Measurements from ENCODE around the gene TMEM184C.
A peak's percentile ranks its signal among the peaks of the same experiment; 100 is the strongest.

Gene TMEM184C

DNA sequence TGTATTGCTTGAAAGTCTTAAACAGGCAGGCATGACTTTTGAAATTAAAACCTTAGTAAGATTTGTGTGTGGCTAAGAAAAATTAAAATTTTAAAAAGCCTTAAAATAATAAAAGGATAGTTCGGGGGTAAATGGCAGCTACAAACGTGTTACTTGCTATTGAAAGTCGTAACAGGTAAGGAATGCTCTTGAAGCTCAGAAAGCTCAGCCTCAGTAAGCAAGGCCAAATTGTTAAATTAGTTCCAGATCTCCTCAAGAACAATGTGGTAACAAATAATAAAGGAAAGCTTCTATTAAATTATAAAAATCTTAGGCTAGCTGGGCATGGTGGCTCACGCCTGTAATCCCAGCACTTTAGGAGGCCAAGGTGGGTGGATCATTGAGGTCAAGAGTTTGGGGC is 41.3 kb downstream of the TMEM184C start:
- no peak for DNase-seq

DNA sequence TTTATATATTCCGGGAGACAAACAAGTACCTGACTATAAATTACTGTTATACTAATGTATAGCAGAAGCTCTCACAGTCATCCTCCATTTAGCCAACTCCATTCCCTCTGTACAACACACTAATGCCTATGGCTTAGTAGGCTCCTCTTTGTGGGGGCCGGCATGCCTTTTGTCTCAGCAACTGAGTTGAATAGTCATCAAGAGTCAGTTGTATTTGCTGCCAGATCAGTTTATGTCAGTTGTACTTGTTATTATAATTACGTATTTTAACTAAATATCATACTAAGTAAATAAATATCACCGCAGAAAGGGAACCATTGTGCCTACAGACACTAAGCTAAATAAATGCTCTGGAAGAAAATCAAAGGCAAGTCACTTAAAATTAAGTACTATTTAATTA is 56.9 kb downstream of the TMEM184C start:
- no peak for DNase-seq

DNA sequence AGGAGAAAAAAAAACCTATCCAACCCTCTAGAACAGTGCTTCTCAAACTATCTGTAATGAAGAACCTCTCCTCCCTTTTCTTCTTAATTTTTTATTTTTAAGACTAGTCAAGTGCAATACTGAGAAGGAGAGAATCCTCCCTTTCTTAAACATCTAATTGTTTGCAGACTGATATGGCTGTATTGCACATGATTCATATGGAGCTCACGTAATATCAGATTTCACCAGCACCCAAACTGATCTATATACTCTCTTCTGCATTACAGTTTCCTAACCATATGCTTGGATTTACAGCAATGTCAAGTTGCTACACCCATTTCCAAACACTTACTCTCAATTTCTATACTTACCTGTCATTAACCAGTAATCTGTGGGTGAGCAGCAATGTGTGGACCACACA is 57.3 kb downstream of the TMEM184C start:
- DNase-seq, result no peak

DNA sequence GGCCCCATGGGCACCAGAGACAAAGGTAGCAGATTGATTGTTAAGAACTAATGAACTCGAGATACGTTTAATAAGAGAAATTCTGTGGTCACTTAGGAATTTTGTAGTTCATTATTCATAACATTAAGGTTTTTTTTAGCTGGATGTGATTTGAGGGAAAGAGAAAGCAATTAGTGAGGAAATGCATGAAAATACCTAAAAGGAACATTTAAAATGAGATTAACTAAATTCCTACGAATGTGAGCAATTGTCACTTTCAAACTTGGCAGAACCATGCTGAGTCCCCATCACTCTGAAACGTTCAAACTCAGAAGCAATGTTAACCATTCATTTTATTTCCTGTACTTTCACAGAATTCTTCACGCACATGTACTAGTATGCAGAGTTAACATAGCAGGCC is 60.9 kb downstream of the TMEM184C start:
- DNase-seq, result no peak

DNA sequence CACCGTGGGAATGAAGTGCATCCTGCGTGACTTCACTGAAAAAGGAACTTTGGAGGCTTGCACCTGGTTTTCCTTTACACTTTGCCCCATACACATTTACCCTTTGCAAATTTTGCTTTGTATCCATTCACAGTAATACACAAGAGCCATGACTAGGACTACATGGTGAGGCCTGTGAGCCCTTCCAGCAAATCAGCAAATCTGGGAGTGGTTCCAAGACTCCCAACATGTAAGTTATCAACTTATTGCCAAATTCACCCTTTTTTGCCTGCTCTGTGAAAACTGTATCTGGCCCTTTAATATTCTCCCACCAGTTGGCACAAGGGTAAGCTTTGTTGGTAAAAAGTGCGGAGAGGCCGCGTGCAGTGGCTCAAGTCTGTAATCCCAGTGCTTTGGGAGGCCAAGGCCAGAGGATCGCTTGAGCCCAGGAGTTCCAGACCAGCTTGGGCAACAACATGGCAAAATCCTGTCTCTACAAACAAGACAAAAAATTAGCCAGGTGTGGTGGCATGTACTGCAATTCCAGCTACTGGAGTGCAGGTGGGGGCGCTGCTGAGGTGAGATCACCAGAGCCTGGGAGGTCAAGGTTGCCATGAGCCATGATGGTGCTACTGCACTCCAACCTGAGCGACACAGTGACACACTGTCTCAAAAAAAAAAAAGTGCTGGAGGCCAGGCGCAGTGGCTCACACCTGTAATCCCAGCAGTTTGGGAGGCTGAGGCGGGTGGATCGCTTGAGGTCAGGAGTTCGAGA is 61.8 kb downstream of the TMEM184C start:
- no peak for DNase-seq

- no peak for DNase-seq
Measured at GRCh38 chr4:147682755-147683154, 65.6 kb downstream of the TMEM184C start.

DNA sequence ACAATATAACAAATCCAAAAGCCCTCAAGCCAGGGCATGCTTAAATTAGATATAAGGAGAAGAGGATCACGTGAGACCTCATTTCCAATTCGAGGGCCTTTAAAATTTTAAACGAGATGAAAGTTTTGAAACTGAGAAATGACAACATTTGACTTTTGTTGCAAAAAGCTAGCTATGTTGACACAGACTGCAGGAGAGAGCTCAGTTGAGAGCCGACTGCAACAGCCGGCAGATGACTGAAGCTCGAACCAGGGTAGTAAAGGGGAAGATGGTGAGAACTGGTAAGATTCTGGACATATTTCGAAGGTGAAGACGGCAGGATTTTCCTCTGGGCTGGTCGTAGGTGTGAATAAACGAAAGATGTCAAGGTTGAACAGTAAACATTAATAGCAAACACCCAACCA is 66.0 kb downstream of the TMEM184C start:
- peak; percentile 12 for DNase-seq

DNA sequence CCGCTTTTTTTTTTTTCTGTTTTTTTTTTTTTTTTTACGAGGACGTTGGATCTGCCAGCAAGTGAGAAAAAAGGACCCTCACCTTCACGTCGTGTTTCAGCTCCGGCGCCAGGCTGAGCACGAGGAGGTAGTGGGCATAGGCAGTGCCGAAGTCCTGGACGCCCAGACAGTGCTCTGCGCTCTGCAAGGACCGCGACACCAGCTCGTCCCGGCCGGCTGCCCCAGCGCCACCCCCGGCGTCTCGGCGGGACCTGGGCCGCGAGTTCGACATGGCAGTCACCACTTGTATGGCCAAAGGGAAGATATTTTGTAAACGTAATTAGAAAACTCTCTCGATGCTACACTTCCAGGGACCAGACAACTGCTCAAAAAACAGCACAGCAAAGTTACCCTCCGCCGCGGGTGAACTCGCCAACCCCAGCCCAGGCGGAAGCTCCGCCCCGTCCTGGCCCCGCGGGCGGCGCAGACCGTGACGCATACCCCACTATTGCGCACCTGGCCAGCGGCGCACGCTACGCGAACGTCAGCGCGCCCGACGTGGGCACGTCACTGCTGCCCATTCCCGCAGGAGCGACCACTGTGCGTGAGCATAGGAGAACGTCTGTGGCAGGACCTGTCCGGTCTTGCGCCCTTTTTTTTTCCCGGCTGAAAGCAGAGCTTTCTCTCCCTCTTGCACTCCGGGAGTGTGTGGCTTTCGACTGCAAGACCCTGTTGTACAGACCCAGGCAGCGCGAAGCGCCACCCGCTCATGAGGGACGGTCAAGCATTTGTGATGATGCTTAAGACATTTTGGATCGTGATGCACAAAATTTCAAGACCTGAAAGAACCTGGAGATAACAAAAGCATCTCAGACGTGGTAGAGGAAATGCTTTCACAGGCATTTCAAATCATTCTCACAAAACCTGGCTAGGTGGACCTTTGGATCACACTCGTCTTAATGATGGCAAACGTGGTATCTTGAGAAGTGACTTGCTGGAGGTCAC is 66.8 kb downstream of the TMEM184C start, which contains the start of gene PRMT9:
Gene PRMT9, minus strand, starts transcription at position 447 of the 984 bp plus-strand sequence. Its CDS starts 176 bp downstream, at position 271.
- peak; percentile 86 for DNase-seq

DNA sequence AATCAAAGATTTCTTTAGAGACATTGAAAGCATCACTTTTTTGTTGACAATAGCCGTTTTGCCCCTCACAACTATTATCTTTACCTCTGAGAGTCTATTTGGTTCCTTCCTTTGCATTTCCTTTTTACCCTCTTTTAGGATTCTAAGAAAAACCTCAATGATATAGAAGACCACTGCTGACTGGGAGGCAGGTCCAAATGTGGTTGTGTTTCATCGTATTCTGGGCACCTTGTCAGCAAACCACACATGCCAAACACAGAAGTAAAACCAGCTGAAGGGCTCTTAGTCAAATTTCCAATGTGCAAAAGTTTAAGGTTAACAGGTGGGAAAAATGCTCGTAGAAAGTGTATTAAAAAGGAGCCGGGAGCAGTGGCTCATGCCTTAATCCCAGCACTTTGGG is 71.9 kb downstream of the TMEM184C start:
- no peak for DNase-seq

DNA sequence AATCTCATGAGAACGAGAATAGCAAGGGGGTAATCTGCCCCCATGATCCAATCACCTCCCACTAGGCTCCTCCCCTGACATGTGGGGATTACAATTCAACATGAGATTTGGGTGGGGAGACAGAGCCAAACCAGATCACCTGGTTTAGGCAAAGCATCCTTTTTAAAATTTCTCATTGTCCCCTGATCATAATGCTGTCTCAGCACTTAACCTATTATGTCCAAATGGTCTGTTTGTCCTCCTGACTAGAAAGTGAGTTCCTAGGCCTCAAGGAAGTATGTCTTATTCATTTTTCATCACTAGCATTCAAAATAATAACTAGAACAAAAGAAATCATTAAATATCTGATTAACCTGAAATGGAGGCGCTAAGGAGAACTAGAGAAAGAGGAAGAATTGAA is 74.6 kb downstream of the TMEM184C start:
- no peak for DNase-seq

GRCh38 chr4:147693218-147693617 is 76.0 kb downstream of the TMEM184C start:
- DNase-seq, result no peak

GRCh38 chr4:147696866-147697265 is 79.7 kb downstream of the TMEM184C start:
- no peak for DNase-seq

DNA sequence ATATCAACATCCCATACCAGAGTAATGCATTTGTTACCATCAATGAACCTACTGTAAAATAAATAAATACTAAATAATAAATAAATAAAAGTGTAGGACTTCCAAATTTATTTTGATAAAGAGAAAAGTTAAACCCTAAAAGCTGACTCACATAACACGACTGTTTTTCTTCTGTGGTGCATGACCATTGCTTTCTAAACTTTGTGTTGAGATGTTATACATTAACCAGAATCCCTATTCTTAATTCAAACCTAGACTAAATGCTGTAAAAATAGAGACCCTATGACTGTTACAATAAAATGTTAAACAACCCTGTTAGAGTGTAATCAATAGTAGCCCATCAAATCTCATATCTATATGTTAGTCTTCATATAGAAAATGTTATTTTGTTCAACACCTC is 87.6 kb downstream of the TMEM184C start:
- no peak for DNase-seq

GRCh38 chr4:147707892-147708672 is 90.9 kb downstream of the TMEM184C start:
- DNase-seq, result peak; percentile 51

DNA sequence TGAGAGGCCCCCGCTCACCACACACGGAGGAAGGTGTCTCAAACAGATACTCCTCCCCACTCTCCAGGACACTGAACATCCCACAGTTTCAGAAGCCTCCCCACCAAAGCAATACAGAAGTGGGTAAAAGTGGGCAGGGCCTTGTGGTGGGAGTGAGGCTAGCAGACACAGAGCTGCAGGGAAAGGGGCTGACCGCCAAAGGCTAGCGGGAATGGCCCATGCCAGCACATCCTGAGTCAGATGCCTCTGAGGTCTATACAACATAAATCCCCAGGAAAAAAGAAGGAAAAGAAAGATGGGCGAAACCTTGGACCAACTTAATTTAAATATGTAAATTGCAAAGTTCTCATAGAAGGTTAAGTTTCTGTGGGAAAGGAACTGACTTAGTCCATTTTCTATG is 92.8 kb downstream of the TMEM184C start:
- peak; percentile 35 for DNase-seq

- DNase-seq, result peak; percentile 81
Measured at GRCh38 chr4:147714575-147715401, 97.6 kb downstream of the TMEM184C start.

GRCh38 chr4:147717878-147718277 is 100.7 kb downstream of the TMEM184C start:
- DNase-seq, result no peak

Data from fibroblast of skin of back (primary cell).